ENCODE data around the gene ECD.

ECD gene

DNA sequence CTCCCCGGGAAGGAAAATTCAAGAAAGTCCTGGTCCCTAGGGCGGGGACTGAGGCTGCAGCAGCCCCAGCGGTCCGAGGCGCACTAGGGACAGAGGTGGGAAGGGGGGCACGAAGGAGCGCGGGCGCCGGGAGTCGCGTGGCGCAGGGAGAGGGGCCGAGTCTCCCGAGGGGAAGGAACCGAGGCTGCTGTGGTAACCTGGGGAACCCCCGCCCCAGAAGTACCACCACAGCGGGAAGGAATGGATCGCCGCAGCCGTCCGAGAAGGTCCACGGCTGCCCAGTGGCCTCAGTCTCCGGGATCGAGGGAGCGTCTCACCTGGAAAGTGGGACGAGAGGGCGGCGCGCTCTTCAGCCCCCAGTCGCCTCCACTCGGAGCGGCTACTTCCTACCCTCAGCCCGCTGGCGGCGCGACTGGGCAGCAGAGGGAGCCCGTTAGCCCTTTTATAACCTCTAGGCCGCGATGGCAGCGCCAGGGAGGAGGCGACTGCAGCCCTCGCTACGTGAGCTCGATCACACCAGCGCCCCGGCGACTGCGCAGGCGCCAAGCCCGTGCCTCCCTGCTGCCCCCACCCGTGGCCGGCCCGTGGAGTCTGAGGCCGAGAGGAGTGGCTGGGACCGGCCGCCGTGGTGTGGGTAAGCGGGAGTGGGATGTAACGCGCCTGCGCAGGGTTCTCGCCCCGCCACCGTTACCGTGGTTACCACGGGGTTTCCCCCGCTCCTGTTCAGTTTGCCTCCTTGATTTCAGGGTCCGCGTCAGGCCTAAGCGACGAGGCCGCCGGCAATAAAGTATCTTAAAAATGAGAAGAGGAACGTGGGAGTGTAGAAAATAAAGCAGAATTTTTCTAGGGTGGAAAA, 71.1 kb downstream of the ECD start, which contains the start of gene P4HA1:
Gene P4HA1 (minus strand): TSS at position 418 of the 856 bp plus-strand sequence. CDS start 21,983 bp downstream, outside the sequence.
- peak; percentile 97 for DNase-seq (ENCODE audit: low spot score)

DNA sequence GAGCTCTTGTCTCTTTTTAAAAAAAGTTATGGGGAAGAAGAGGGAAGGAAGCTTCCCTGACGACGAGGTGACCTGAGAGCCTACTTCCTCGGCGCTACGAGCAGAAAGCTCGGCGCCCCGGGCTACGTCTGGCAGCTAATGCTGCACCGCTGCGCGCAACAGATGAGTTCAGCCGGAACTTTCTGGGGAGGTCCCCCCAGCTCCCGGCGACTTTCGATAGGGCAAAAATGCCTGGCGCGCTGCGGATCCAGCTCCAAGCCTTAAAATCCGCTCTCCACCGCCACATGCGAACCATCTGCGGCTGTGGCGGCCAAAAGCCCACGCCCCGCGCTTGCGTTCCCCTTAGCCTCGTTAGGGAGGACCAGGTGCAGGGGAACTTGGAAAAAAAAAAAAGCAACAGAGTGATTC, 71.8 kb downstream of the ECD start:
- peak; percentile 59 for DNase-seq (ENCODE audit: low spot score)

DNA sequence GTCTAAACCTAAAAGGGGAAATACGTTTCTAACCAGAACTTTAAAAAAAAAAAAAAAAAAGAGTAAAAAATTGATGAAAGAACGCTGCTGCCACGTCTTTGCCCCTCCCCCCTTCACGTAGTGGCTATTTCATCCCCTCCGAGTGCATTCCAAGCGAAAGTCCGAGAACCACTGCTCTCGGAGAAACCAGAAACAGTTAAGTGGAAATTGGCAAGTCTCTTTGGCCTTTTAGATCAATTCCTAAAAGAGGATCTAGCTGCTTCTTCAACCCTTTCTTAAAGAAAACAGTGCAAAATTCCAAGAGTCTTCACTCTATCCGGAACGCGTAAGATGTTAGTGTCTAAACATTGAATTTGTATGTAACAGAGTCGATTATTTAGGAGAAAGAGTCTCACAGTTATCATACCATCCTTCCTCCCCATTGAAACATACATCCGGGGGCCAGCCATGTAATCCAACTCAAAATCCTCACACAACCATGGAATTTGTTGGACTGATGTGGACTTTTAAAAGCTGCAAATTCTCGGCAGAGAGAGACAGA, 72.3 kb downstream of the ECD start:
- DNase-seq (ENCODE audit: low spot score): peak; percentile 63

DNA sequence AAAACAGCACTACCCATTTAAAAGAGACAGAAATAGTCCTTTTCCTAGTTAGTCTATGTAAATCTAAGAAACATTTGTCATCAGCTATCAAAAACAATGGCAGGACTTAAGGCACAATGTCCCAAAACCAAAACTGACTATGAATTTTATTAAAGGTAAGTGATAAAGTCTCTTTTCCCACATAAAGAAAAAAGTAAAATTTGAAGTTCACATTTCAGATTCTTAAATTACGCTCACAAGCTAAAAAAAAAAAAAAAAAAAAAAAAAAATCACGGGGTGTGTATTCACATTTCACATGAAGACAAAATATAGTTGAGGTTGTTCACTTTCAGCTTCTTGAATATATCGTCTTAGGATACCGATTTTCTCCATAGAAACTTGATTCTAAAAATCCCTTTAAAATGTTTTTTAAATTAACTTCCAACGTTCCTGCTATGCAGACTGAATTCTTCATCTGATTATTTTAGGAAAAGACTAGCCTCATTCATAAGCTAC, 72.8 kb downstream of the ECD start:
- no peak for DNase-seq (ENCODE audit: low spot score)

DNA sequence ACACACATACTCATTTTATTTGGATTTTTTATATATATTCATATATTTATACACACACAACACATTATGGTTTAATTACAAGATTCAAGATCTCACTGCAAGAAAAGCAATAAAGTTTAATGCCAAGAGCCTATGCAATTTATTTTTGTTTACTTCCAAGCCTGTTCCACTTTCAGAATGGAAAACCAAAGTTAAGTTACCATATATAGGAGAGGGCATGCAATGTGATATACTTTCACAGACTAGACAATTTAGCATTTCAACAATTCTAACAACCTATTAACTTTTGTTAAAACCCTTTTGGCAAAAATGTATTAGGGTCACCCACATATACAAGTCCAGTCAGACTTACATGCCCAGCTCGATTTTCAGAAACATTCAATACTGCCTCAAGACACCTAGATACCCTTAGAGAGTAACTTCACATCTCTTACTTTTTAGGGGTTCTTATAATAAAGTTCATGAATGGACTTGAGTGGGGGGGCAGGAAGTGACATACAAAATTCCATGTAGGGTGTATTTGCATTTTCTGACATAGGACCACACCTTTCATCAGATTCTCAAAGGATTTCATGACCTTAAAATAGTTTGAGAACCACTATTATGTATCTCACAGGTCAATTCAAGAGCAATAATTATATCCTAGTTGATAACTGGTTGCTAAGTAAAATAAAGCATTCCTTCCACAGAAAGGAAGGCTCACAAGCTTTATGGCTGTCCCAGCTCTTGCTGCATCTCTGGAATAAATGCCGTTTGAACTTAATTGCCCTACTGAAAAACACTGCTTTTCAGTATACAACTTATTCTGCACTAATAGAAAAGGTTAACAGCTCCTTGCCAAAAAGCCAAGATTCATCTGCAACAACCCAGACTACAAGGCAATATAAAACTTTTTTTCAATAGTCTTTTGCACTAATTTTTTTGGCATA, 73.6 kb downstream of the ECD start:
- DNase-seq (ENCODE audit: low spot score): no peak

DNA sequence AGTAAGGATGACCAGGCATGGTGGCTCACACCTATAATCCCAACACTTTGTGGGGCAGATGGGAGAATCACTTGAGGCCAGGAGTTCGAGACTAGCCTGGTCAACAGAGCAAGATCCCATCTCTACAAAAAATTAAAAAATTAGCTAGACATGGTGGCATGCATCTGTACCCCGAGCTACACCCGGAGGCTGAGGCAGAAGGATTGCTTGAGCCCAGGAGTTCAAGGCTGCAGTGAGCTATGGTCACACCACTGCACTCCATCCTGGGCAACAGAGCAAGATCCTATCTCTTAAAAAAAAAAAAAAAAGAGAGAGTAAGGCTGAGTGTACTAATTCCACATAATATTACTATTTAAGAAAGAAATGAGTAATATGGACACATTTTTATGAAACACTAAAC, 75.0 kb downstream of the ECD start:
- no peak for DNase-seq (ENCODE audit: low spot score)

DNA sequence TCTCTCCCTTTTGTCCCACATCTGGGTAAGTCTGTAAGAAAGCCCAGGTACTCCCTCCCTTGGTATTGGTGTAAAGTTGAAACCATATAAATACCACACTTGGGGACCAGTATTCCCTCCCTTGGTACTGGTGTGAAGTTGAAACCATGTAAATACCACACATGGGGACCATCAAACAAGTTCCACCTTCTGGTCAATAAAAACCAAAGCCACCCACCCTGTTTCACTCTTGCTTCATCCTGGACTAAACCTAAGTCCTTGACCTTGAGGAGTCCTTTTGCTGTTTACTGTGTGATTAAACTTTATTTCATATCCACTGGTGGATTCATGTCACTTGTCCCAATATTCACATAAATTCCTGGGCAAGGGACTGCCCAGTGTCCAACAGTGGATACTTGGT, 79.5 kb downstream of the ECD start:
- no peak for DNase-seq (ENCODE audit: low spot score)

DNA sequence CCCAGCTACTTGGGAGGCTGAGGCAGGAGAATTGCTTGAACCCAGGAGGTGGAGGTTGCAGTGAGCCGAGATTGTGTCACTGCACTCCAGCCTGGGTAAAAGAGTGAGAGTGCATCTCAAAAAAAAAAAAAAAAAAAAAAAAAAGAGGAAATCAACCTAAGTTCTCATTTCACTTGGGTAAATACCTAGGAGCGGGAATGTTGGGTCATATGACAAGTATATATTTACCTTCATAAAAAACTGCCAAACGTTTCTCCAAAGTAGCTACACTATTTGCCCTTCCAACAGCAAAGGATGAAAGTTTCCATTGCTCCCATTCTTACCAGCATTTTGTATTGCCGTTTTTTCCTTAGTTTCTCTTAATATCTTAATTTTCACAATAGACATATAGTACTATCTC, 81.0 kb downstream of the ECD start:
- no peak for DNase-seq (ENCODE audit: low spot score)

DNA sequence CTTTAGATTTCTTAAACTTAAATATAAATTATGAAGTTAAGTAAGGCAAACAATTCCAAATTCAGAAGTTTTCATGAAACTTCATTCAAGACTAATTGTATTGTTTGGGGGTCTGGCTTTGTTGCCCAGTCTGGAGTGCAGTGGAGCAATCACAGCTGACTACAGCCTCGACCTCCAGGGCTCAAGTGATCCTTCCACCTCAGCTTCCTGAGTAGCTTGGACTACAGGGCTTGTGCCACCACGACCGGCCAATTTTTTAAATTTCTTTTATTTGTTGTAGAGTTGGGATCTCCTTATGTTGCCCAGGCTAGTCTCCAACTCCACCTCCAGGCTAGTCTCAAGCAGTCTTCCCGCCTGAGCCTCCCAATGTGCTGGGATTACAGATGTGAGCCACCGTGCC, 83.6 kb downstream of the ECD start:
- no peak for DNase-seq (ENCODE audit: low spot score)
